CD4-positive, alpha-beta T cell treated with Interleukin-10 for 1 hour (primary cell): ENCODE measurements around the gene MMP15.
"Not testable (repeated sequence)": the region's sequence is repeated elsewhere in the genome, so short reads cannot be mapped to it uniquely, and the experiment has no call there.

Experiments
- DNase-seq: peaks from one replicate; pipeline ENCODE4 v3.0.0-alpha.2; 2020

The MMP15 gene

GRCh38 chr16:58025351-58026138 is at the start of gene MMP15:
Gene MMP15, plus strand, starts transcription at chr16:58025754. Its CDS starts 597 bp downstream, at chr16:58026351.
- DNase-seq = peak; percentile 71

- no peak for DNase-seq
Observed at GRCh38 chr16:57976331-57976796, 49.2 kb upstream of the MMP15 start.

GRCh38 chr16:57977418-57978069 is 48.0 kb upstream of the MMP15 start:
- DNase-seq = no peak

GRCh38 chr16:57978070-57978465 is 47.5 kb upstream of the MMP15 start:
- DNase-seq = not testable (repeated sequence)

GRCh38 chr16:57979006-57979585 is 46.5 kb upstream of the MMP15 start:
- DNase-seq = no peak

GRCh38 chr16:57981636-57982035 is 43.9 kb upstream of the MMP15 start:
- DNase-seq = no peak

- DNase-seq = no peak
Observed at GRCh38 chr16:57982385-57982784, 43.2 kb upstream of the MMP15 start.

GRCh38 chr16:57984443-57985203 is 40.9 kb upstream of the MMP15 start:
- peak; percentile 95 for DNase-seq

GRCh38 chr16:57985204-57986181 is 40.1 kb upstream of the MMP15 start:
- no peak for DNase-seq

GRCh38 chr16:57986196-57986595 is 39.4 kb upstream of the MMP15 start:
- no peak for DNase-seq

- no peak for DNase-seq
Observed at GRCh38 chr16:57987441-57988177, 37.9 kb upstream of the MMP15 start.

- DNase-seq = no peak
Observed at GRCh38 chr16:57988929-57989328, 36.6 kb upstream of the MMP15 start.

- no peak for DNase-seq
Observed at GRCh38 chr16:57991551-57992059, 33.9 kb upstream of the MMP15 start.

- no peak for DNase-seq
Observed at GRCh38 chr16:57992084-57992483, 33.5 kb upstream of the MMP15 start.

GRCh38 chr16:57993438-57993837 is 32.1 kb upstream of the MMP15 start:
- DNase-seq = no peak

- no peak for DNase-seq
Observed at GRCh38 chr16:57993897-57994296, 31.7 kb upstream of the MMP15 start.

GRCh38 chr16:57994361-57994760 is 31.2 kb upstream of the MMP15 start:
- no peak for DNase-seq

- peak; percentile 56 for DNase-seq
Observed at GRCh38 chr16:57994778-57995177, 30.8 kb upstream of the MMP15 start.

GRCh38 chr16:57995721-57996405 is 29.7 kb upstream of the MMP15 start:
- no peak for DNase-seq
